GM21786 (cell line): ENCODE results near the gene TSPAN16.
"Not testable (repeated sequence)": the region's sequence is repeated elsewhere in the genome, so short reads cannot be mapped to it uniquely, and the experiment has no call there.

ENCODE experiments used
- ATAC-seq: cut with Tn5 transposase; IDR thresholded peaks from one replicate; pipeline ENCODE4 v1.9.1; 2021; ENCODE audit not compliant: unreplicated experiment

Gene TSPAN16

DNA sequence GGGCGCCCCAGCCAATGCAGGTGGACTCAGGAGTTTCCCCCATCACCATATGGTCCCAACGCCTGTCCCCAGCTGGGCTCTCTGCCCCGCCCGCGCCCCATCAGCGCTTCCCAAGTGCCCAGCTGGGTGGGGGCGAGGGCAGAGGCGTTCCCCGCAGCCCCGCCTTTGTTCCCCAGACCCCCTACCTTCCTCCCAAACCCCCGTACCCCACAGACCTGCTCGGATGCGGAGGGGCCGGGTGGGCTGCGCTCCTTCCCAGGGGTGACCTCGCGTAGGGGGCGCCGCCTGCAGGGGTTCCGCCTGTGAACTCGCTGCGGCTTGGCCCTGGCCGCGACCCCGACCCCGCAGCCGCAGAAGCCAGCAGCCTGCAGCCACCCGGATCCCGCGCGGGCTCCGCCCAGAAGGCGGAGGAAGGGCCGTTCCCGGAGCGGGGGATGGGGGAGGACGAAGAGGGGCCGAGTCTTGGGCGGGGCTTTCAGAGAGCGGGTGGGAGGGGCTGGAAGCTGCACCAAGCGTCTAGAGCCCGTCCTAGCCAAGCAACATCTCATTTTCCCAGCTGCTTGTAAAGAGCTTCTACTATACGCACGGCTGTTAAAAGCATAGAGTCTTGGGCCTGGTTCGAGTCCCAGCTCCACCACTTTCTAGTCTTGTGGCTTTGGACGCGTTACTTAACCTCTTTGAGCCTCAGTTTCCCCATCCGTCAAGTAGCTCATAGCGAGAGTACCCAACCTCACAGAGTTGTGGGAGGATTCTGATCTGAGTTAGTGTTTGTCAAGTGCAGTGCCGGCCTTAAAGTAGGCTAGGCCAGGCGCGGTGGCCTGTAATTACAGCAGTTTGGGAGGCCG is 43.5 kb downstream of the TSPAN16 start, which contains the start of gene RAB3D:
Gene RAB3D, minus strand, starts transcription at position 404 of the 845 bp plus-strand sequence. CDS start 2,258 bp downstream, outside the sequence.
- no peak for ATAC-seq

DNA sequence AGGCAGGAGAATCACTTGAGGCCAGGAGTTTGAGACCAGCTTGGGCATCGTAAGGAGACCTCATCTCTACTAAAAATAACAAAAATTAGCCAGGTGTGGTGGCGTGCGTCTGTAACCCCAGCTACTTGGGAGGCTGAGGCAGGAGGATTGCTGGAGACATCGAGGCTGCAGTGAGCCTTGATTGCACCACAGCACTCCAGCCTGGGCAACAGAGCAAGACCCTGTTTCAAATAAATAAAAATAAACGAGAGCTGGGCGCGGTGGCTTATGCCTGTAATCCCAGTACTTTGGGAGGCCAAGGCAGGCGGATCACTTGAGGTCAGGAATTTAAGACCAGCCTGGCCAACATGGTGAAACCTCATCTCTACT is 44.1 kb downstream of the TSPAN16 start:
- not testable (repeated sequence) for ATAC-seq

DNA sequence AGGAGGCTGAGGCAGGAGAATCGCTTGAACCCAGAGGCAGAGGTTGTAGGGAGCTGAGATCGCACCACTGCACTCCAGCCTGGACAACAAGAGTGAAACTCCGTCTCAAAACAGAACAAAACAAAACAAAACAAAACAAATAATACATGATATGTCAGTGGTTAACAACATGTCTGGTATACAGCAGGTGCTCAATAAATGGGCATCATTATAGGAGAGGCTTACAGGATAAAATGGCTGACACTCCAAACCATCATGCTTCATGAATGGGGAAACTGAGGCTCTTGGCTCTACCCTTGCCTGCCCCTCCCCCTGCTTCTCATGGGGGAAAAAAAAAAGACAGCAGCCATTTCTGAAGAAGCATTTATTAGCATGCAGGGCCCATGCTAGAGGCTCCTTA is 46.5 kb downstream of the TSPAN16 start:
- ATAC-seq = no peak

DNA sequence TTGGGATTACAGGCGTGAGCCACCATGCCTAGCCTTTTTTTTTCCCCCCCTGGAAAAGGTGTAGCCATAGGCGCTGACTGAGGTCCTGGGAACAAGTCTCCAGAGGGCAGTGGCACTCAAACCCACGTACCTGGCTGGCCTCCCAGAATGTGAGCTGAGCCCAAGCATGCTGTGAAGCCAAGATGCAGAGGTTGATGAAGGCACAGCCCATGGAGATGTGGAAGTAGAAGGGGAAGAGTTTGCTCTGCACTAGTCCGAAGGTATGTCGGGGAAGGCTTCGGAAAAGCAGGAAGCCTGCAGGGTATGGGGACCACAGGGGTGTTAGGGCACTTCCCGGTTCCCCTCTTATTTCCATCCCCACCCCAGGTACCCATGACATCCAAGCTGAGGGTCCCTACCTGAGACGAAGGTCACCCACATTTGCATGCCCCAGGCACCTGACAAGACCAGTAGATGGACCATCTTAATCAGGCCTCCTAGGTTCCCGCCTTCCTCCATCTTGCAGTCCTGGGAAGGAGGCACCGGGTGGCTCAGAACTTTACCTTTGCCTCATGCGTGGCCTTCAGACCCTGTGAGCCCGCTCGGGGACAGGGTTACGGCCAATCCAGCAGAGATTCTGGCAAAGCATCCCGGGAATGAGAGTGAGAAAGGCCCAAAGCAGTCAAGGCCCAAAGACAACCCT is 49.3 kb downstream of the TSPAN16 start:
- no peak for ATAC-seq

DNA sequence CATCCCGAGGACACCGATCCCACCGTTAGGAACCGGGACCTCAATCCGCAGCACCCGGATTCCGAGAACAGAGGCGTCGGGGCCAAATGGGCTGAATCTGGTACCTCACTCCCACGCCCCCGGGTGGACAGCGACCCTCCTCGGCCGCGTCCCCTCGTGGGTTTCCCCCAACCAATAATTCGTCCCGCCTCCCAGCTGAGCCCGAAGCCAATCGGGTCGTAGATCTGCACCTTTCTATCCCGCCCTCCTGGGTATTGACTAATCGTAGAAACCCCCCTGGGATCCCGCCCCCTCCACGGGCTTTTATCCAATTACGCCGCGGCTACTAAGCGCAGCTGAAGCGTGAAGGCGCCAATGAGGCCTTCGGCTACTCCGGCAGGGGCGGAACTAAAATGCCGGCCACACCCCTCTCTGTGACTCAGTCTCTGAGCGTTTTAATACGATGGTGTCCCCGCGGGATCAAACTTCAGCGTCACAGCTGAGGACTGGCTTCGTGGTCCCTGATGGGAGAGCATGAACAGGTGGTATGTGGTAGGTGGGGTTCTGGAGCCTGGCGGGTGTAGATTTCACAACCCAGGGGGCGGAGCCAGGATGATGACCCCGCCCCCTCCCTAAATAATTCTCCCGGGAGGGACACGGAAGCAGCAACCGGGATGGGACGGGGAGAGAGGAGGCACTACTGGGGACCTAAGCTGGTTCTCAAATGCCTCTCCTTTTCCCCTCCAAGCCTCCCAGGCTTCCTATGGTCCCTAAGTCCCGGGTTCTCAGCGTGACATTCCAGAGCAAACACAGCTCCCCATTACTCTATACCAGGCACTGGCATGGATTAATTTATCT is 50.4 kb downstream of the TSPAN16 start, which contains the start of the genes CCDC159 and TMEM205:
Gene CCDC159, plus strand, starts transcription at position 416 of the 837 bp plus-strand sequence. Its CDS starts 88 bp downstream, at position 504.
Gene TMEM205, minus strand, starts transcription at position 165 of the 837 bp plus-strand sequence. CDS start 649 bp downstream, outside the sequence.
- ATAC-seq = peak; percentile 82

DNA sequence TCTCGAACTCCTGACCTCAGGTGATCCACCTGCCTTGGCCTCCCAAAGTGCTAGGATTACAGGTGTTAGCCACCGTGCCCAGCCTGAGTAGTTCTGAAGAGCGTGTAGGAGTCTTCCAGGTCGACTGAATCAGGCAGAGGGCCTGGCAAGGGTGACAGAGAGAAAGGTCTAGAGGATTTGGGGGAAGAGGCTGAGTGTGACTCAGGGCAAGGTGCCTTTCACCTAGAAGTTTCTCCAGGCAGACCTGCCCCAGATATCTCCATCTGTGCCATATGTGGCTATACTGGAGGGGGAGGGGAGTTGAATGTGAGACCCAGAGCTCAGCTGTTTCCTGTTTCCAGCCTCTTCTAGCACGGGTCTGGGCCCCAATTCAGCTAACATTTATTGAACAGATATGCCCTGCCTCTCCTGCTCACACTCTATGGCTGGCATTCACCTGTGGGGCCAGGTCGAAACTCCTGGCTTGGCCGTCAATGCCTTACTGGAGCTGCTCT is 51.6 kb downstream of the TSPAN16 start:
- no peak for ATAC-seq

DNA sequence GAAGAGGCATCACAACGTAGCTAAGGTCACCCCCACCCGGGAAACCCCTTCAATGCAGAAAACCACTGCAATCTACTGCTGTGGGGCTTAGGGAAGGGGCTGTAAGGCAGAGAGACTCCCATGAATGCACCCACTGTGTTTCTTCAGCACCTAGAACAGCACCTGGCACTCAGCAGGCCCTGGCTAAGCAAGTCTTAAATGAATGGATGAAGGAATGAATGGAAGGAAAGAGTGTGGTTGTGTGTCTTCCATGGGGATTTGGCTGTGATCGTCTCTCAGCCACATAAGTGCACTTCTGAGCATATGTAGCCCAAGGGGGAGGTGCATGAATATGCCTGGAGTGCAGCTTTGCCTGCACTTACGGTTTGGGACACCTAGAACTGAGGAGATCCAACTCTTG is 53.2 kb downstream of the TSPAN16 start:
- no peak for ATAC-seq

DNA sequence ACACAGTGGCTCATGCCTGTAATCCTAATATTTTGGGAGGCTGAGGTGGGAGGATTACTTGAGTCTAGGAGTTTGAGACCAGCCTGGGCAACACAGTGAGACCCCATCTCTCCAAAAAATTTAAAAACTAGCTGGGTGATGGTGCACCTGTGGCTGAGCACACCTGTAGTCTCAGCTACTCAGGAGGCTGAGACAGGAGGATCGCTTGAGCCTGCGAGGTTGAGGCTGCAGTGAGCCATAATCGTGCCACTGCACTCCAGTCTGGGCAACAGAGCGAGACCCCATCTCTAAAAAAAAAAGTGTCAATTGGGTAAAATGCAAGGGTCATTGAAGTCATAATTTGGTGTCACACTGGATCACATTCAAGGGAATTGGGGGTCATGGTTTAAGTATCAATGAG is 58.1 kb downstream of the TSPAN16 start:
- not testable (repeated sequence) for ATAC-seq

DNA sequence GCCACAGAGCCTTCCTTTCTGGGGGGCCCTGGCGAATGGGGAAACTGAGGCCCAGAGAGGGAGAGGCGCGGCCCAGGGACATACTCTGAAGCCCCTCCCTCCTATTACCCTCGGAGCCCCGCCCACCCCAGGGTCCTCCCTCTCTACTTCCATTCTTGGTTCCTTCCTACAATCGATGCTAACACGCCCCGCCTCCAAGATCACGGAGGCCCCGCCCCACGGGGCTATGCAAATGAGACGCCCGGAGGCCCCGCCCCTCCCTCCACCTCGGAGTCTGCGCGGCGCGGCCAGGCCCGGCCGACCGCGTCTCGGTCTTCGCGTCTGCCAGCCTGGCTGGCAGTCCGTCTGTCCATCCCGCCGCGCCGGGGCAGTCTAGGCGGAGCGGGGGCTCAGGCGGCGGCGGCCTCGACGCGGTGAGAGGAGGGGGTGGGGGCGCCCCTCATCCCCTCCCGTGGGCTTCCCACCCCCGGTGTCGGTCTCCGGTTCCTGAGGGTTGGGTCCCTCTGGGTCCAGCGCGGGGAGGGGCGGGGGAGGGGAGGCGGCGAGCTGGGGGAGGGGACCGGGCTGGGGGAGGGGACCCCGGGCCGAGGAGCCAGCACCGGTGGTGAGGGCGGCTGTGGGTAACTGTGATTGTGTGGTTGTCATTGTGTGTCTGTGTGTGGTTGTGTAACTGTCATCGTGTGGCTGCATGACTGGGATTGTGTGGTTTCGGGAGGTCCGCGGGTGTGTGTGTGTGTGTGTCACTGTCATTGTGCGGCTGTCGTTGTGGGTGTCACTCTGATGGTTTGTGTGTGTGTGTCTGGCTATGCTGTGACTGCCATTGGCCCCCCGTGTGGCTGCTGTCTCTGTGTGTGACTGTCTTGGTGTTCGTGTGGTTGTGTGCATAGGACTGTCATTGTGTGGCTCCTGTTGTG is 59.5 kb downstream of the TSPAN16 start, which contains the start of gene PLPPR2:
Gene PLPPR2, plus strand, starts transcription at position 273 of the 914 bp plus-strand sequence. CDS start 2,242 bp downstream, outside the sequence.
- no peak for ATAC-seq

DNA sequence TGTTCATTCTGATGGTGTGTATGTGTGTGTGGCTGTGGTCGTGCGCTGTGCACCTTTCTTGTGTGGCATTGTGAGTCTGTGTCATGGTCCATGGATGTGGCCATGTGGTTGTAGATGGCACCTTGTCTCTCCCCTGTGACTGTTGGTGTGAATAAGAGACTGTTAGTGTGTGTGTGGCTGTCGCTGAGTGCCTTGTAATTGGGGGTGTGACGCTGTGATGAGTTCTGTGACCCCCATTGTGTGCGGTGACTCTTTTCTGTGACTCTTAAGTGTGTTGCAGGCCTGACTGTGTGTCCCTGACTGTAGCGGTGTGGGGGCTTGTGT is 60.1 kb downstream of the TSPAN16 start:
- no peak for ATAC-seq

DNA sequence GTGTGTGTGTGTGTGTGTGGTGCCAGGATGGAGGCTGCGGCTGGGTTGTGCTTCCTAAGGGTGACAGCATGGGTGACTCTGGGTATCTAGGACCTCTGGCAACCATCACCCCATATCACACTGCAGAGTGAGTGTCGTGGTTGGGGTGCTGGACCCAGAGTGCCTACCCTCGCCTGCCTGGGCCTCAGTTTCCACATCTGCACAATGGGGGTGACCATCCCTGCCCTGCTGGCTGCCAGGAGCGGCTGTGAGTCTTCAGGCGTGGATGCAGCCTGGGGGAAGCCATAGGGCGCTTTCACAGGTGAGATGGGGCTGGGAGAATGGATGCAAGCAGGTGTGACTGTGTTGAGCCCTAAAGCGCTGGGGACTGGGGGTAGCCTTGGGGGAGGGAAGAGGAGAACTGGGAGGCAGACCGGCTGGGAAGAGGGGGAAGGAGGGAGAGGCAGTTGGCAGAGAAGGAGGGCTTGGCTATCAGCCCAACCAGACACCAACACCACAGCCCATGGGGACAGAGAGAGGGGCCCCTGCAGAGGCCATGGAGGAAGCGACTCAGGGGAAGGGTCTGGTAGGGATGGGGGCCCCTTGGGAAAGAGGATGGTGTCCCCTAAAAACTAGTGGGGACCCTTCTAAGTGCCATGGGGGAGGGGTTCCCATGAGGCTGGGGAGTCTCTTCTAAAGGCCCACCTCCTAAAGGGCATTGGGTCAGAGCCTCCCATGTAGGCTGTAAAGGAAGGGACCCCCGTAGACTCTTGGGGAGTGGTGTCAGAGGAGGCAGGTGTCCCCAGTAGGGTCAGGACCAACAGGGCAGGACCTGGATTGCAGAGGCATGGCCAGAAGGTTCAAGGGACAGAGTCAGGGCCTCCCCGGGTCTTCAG is 61.0 kb downstream of the TSPAN16 start:
- no peak for ATAC-seq

DNA sequence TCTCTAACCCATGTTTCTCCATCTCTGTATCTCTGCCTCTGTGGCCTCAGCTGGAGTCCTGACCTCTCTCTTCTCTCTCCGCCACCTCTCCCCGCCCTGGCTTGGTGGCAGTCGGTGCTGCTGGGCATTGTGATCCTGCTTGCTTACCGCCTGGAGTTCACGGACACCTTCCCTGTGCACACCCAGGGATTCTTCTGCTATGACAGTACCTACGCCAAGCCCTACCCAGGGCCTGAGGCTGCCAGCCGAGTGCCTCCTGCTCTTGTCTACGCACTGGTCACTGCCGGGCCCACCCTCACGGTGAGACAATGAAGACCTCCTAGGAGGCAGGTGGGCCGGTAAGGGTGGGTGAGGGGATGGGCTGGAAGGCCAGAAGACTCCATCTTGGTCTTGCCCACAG is 63.5 kb downstream of the TSPAN16 start:
- no peak for ATAC-seq

DNA sequence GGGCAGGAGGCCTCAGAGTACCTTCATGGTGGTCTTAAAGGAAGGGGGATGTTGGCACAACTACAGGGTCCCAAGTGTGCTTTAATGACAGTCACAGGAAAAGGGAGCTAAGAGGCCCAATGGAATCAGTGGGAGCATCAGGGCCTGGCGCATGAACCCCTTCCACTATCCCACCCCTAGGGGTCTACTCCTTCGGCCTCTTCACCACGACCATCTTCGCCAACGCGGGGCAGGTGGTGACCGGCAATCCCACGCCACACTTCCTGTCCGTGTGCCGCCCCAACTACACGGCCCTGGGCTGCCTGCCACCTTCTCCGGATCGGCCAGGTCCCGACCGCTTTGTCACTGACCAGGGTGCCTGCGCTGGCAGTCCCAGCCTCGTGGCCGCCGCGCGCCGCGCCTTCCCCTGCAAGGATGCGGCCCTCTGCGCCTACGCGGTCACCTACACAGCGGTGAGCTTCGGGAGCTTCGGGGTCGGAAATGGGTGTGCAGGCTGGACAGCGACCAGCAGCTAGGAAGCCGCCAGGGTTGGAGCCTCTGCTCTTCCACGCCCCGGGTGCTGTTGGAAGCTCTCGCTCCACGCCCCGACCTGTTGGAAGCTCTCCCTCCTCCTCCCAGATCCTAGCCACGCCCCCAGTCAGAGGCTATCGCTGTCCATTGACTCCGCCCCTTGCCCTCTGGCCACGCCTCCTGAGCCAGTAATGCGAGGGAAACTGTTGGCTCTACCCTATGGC is 65.2 kb downstream of the TSPAN16 start:
- ATAC-seq = no peak

DNA sequence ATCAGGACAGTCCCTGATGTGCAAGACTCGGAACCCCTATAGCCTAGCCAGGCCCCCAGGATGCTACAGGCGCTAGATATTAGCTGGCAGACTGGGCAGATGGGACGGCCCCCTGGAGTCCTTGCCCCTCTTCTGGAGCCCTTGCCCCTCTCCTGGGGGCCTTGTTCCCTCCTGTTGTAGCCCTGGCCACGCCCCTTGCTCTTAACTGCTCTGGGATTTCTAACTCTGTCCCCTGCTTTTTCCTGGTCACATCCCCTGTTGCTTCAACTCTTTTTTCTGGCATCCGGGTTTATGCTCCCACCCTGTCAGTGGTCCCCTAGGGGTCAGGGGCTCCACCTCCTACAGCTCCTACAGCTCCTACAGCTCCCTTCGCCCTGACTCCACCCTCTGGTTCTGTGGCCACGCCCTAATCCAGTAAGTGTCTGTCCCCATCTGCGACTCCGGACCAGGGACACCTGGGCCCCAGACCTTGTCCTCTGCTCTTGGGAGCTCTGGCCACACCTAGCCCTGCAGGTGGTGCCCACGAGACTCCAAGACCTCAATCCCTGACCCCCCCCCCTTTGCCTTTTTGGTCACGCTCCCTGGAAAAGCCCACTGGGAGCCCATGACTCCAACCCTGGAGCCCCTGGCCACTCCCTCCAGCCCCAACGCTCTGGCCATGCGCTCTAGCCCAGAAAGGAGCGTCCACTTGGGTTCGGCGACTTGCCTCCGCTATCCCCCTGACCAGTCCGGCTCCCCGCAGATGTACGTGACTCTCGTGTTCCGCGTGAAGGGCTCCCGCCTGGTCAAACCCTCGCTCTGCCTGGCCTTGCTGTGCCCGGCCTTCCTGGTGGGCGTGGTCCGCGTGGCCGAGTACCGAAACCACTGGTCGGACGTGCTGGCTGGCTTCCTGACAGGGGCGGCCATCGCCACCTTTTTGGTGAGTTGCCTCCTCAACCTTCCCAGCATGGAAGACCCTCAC is 66.1 kb downstream of the TSPAN16 start:
- ATAC-seq = no peak

DNA sequence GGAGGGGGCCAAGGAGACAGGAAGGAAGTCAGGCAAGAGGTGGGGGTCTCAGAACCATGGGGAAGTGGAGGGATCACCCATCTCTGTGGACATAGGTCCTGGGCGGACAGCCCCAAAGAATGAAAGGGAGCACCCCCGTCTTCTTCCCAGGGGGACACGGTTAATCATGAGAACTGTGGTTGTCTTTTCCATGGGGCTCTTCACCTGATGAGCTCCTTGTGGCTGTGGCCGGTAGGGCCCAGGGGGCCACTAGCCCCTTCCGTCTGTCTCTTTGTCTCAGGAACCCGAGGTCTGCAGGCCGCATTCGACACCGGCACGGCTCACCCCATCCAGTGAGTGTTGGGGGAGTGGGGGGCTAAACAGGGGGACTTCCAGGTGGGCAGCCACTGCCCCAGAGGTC is 67.9 kb downstream of the TSPAN16 start:
- no peak for ATAC-seq

DNA sequence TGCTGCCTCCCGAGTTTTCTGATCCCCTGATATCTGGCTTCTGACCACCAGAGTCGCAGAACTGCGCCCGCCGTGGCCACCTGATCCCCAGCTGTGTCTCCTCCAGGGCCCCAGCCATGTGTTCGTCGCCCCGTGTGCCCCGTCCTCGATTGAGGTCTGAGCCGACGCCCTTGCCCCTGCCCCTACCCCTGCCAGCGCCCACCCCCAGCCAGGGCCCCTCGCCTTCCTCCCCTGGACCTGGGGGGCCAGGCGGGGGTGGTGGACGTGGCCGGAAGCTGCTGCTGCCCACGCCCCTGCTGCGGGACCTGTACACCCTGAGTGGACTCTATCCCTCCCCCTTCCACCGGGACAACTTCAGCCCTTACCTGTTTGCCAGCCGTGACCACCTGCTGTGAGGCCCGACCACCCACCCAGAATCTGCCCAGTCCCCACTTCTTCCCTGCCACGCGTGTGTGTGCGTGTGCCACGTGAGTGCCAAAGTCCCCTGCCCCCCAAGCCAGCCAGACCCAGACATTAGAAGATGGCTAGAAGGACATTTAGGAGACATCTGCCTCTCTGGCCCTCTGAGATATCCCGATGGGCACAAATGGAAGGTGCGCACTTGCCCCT is 68.4 kb downstream of the TSPAN16 start:
- ATAC-seq = no peak

DNA sequence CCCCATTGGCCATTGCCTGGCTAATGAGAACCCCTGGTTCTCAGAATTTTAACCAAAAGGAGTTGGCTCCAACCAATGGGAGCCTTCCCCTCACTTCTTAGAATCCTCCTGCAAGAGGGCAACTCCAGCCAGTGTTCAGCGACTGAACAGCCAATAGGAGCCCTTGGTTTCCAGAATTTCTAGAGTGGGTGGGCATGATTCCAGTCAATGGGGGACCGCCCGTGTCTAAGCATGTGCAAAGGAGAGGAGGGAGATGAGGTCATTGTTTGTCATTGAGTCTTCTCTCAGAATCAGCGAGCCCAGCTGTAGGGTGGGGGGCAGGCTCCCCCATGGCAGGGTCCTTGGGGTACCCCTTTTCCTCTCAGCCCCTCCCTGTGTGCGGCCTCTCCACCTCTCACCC is 69.0 kb downstream of the TSPAN16 start:
- ATAC-seq = no peak
